ENCODE data around the gene VPS33A. TPM values are rescaled to one million over a fixed set of nuclear protein-coding genes. Genes with fewer than 3 reads are reported as not detected.

VPS33A gene
- total RNA-seq, 4 donors from 2014 or later = 13.6 to 19.4 (median 15.1) TPM

GRCh38 chr12:122208073-122208820, 58.0 kb downstream of the VPS33A start:
- 88% methylated on average over 18 of the region's 18 CpGs for WGBS
- H3K9me3 ChIP-seq = no peaks in the 10 kb centered on the region
- H3K4me1 ChIP-seq = peaks cover 16% of the 10 kb centered on the region
- H3K27ac ChIP-seq = no peak overlapping the region
- TF ChIP-seq POLR2AphosphoS5 (IDR thresholded peaks at IDR 0.05) (no peak), POLR2A (IDR thresholded peaks at IDR 0.05) (no peak), CTCF (IDR thresholded peaks at IDR 0.05) (no peak), EP300 (IDR thresholded peaks at IDR 0.05) (no peak)
- H3K4me3 ChIP-seq = no peak overlapping the region
- DNase-seq (ENCODE audit: low spot score in 2 of 2) = peak; percentile 21 to 78
- H3K27me3 ChIP-seq = peaks cover 14% of the 10 kb centered on the region
- H3K36me3 ChIP-seq = peaks cover 57% of the 10 kb centered on the region

- Histone ChIP-seq H3K4me3 (no peak overlapping the region), H3K27me3 (peaks cover 14% of the 10 kb centered on the region), H3K4me1 (peaks cover 25% of the 10 kb centered on the region), H3K9me3 (no peaks in the 10 kb centered on the region), H3K36me3 (peaks cover 49% of the 10 kb centered on the region), H3K27ac (no peak overlapping the region)
- 75% methylated on average over 8 of the region's 8 CpGs for WGBS
- TF ChIP-seq POLR2AphosphoS5 (IDR thresholded peaks at IDR 0.05) (no peak), EP300 (IDR thresholded peaks at IDR 0.05) (no peak), POLR2A (IDR thresholded peaks at IDR 0.05) (no peak), CTCF (IDR thresholded peaks at IDR 0.05) (no peak)
- DNase-seq (ENCODE audit: low spot score in 2 of 2) = peak; percentile 15 to 35
Observed at GRCh38 chr12:122207391-122207790, 58.9 kb downstream of the VPS33A start.

- Histone ChIP-seq H3K9me3 (no peaks in the 10 kb centered on the region), H3K4me1 (peaks cover 25% of the 10 kb centered on the region), H3K4me3 (no peak overlapping the region), H3K27me3 (peaks cover 14% of the 10 kb centered on the region), H3K27ac (no peak overlapping the region), H3K36me3 (peaks cover 45% of the 10 kb centered on the region)
- peak; percentile 56 to 75 for DNase-seq (ENCODE audit: low spot score in 2 of 2)
- 95% methylated on average over 6 of the region's 8 CpGs for whole genome bisulfite sequencing
- TF ChIP-seq POLR2A (IDR thresholded peaks at IDR 0.05) (no peak), EP300 (IDR thresholded peaks at IDR 0.05) (no peak), POLR2AphosphoS5 (IDR thresholded peaks at IDR 0.05) (no peak), CTCF (IDR thresholded peaks at IDR 0.05) (no peak)
Observed at GRCh38 chr12:122206976-122207375, 59.3 kb downstream of the VPS33A start.

- Histone ChIP-seq H3K36me3 (peaks cover 41% of the 10 kb centered on the region), H3K9me3 (no peaks in the 10 kb centered on the region), H3K27me3 (peaks cover 16% of the 10 kb centered on the region), H3K4me1 (peaks cover 25% of the 10 kb centered on the region), H3K27ac (no peak overlapping the region), H3K4me3 (no peak overlapping the region)
- peak; percentile 57 to 66 for DNase-seq (ENCODE audit: low spot score in 2 of 2)
- 64% methylated on average over 21 of the region's 27 CpGs for WGBS
- TF ChIP-seq POLR2AphosphoS5 (IDR thresholded peaks at IDR 0.05) = no peak
- no peak for TF ChIP-seq POLR2A (IDR thresholded peaks at IDR 0.05)
- no peak for TF ChIP-seq EP300 (IDR thresholded peaks at IDR 0.05)
- TF ChIP-seq CTCF (IDR thresholded peaks at IDR 0.05) = no peak
Observed at GRCh38 chr12:122206111-122206881, 60.0 kb downstream of the VPS33A start.
